ENCODE data around the gene NET1.

The NET1 gene

GRCh38 chr10:5485948-5486852, 73.8 kb downstream of the NET1 start:
- DNase-seq (ENCODE audit: low spot score), result no peak

- no peak for DNase-seq (ENCODE audit: low spot score)
Measured at GRCh38 chr10:5486853-5487235, 74.5 kb downstream of the NET1 start.

GRCh38 chr10:5488272-5489161, 76.2 kb downstream of the NET1 start:
- no peak for DNase-seq (ENCODE audit: low spot score)

- no peak for DNase-seq (ENCODE audit: low spot score)
Measured at GRCh38 chr10:5490032-5490431, 77.7 kb downstream of the NET1 start.

GRCh38 chr10:5490698-5491464, 78.5 kb downstream of the NET1 start:
- no peak for DNase-seq (ENCODE audit: low spot score)

GRCh38 chr10:5491477-5491876, 79.1 kb downstream of the NET1 start:
- DNase-seq (ENCODE audit: low spot score), result no peak

GRCh38 chr10:5492322-5492855, 80.0 kb downstream of the NET1 start:
- no peak for DNase-seq (ENCODE audit: low spot score)

GRCh38 chr10:5492929-5493576, 80.7 kb downstream of the NET1 start:
- DNase-seq (ENCODE audit: low spot score), result no peak

- no peak for DNase-seq (ENCODE audit: low spot score)
Measured at GRCh38 chr10:5493691-5494090, 81.3 kb downstream of the NET1 start.

GRCh38 chr10:5494611-5495010, 82.3 kb downstream of the NET1 start:
- DNase-seq (ENCODE audit: low spot score), result no peak

GRCh38 chr10:5496261-5497250, 84.2 kb downstream of the NET1 start:
- no peak for DNase-seq (ENCODE audit: low spot score)

GRCh38 chr10:5497289-5497688, 84.9 kb downstream of the NET1 start:
- DNase-seq (ENCODE audit: low spot score), result no peak

- DNase-seq (ENCODE audit: low spot score), result no peak
Measured at GRCh38 chr10:5497948-5498730, 85.8 kb downstream of the NET1 start.

- no peak for DNase-seq (ENCODE audit: low spot score)
Measured at GRCh38 chr10:5498791-5499492, 86.6 kb downstream of the NET1 start.

- DNase-seq (ENCODE audit: low spot score), result no peak
Measured at GRCh38 chr10:5499493-5500140, 87.3 kb downstream of the NET1 start, which contains the start of gene CALML5. Gene CALML5 (minus strand): TSS chr10:5499570. CDS start chr10:5499438, 132 bp downstream.

- no peak for DNase-seq (ENCODE audit: low spot score)
Measured at GRCh38 chr10:5500162-5500670, 87.9 kb downstream of the NET1 start.

- no peak for DNase-seq (ENCODE audit: low spot score)
Measured at GRCh38 chr10:5500910-5501309, 88.6 kb downstream of the NET1 start.

GRCh38 chr10:5502061-5502521, 89.7 kb downstream of the NET1 start:
- DNase-seq (ENCODE audit: low spot score), result no peak

Measured in AG08396 (cell line).